22Rv1 (cell line): ENCODE data around the gene CEP164.

Source experiments
- CTCF ChIP-seq: fragments of 450-650 bp; IDR thresholded peaks from 2 replicates; pipeline ENCODE4 v1.5.1; 2017; ENCODE audit warnings: mild to moderate bottlenecking
- ZFX ChIP-seq: fragments of 450-650 bp; IDR thresholded peaks from 2 replicates; pipeline ENCODE4 v1.6.1; 2017; ENCODE audit warnings: antibody characterized with exemption, borderline replicate concordance

GRCh38 chr11:117437041-117437790 is 109.6 kb downstream of the CEP164 start:
- TF ChIP-seq CTCF: no peak
- TF ChIP-seq ZFX: no peak
